H1 (cell line): ENCODE results near the gene MBNL3. TPM values are rescaled to one million over a fixed set of nuclear protein-coding genes. Genes with fewer than 3 reads are reported as not detected.

Experiments used
- CTCF ChIA-PET: fragments of 300-600 bp; sonication (Branson Sonifier 250); formaldehyde crosslinking; loops from one replicate; lab custom pipeline; 2021; ENCODE audit not compliant: partially characterized antibody; lab: Charles Lee
- POLR2A ChIA-PET: fragments of 300-600 bp; sonication (Branson Sonifier 250); formaldehyde crosslinking; loops from one replicate; lab custom pipeline; 2021; ENCODE audit warnings: inconsistent platforms; ENCODE audit not compliant: partially characterized antibody; lab: Charles Lee
- DNase-seq, 2 experiments: peaks; one replicate each; pipeline versions ENCODE4 v3.0.0 to v3.0.0-alpha.2; 2010 to 2022; ENCODE audit warnings: low spot score in 2 of 2, low read depth in 1 of 2, mixed read lengths in 1 of 2
- FAIRE-seq: peaks from 2 replicates; lab custom pipeline; 2011; peaks lifted over from hg19 to GRCh38; lab: Jason Lieb, UNC
- H2AFZ ChIP-seq: 2 replicates; pipeline ENCODE4 v1.8.1; 2012; ENCODE audit warnings: low read length, inconsistent platforms
- H2AK5ac ChIP-seq: 2 replicates; pipeline ENCODE4 v1.6.1; 2013; ENCODE audit warnings: low read depth, low read length
- H2BK120ac ChIP-seq: replicated peaks from 2 replicates; pipeline ENCODE3; 2013; ENCODE audit warnings: low read depth, low read length, inconsistent platforms
- H2BK12ac ChIP-seq: 2 replicates; pipeline ENCODE4 v1.6.1; 2013; ENCODE audit warnings: low read depth, low read length
- H2BK15ac ChIP-seq: 2 replicates; pipeline ENCODE4 v1.6.1; 2013; ENCODE audit warnings: low read length
- H2BK20ac ChIP-seq: 2 replicates; pipeline ENCODE4 v1.6.1; 2013; ENCODE audit warnings: low read length
- H2BK5ac ChIP-seq: 2 replicates; pipeline ENCODE4 v1.6.1; 2013; ENCODE audit warnings: low read depth, low read length
- H3K14ac ChIP-seq: 2 replicates; pipeline ENCODE4 v1.6.1; 2013; ENCODE audit warnings: inconsistent platforms; ENCODE audit not compliant: insufficient read length
- H3K18ac ChIP-seq: 2 replicates; pipeline ENCODE4 v1.6.1; 2013; ENCODE audit warnings: low read length; ENCODE audit errors: extremely low read depth
- H3K23ac ChIP-seq: 2 replicates; pipeline ENCODE4 v1.6.1; 2013; ENCODE audit warnings: inconsistent platforms; ENCODE audit not compliant: insufficient read length
- H3K23me2 ChIP-seq: 2 replicates; pipeline ENCODE4 v1.6.1; 2013; ENCODE audit warnings: low read depth, low read length
- H3K27ac ChIP-seq: 2 replicates; pipeline ENCODE4 v1.6.1; 2011; ENCODE audit warnings: low read depth, low read length, inconsistent platforms
- H3K27me3 ChIP-seq, 4 experiments: replicated peaks in 1 of 4; 1 replicate in 1 of 4; 2 replicates in 3 of 4; pipeline versions ENCODE4 v1.6.1 to v1.8.1; 2011 to 2013; ENCODE audit warnings: low read length in 3 of 4, mild to moderate bottlenecking in 3 of 4, inconsistent platforms in 2 of 4, mixed read lengths in 2 of 4, moderate library complexity in 1 of 4; ENCODE audit not compliant: control insufficient read depth in 3 of 4, insufficient read depth in 3 of 4; ENCODE audit errors: extremely low read depth in 1 of 4
- H3K36me3 ChIP-seq, 4 experiments: 2 replicates each; pipeline versions ENCODE4 v1.6.1 to v1.8.1; 2011 to 2013; ENCODE audit warnings: mild to moderate bottlenecking in 4 of 4, low read length in 3 of 4, moderate library complexity in 2 of 4, control low read depth in 1 of 4, inconsistent platforms in 1 of 4; ENCODE audit not compliant: insufficient read depth in 4 of 4, control insufficient read depth in 2 of 4
- H3K4ac ChIP-seq: replicated peaks from 2 replicates; pipeline ENCODE3; 2013; ENCODE audit warnings: low read length, low read depth, mixed read lengths, inconsistent platforms; ENCODE audit not compliant: insufficient read length
- H3K4me1 ChIP-seq, 4 experiments: replicated peaks in 1 of 4; 1 replicate in 1 of 4; 2 replicates in 3 of 4; pipeline versions ENCODE4 v1.6.1 to v1.8.1; 2011 to 2013; ENCODE audit warnings: low read length in 3 of 4, inconsistent platforms in 2 of 4, mixed read lengths in 1 of 4; ENCODE audit not compliant: insufficient read depth in 4 of 4, control insufficient read depth in 3 of 4
- H3K4me2 ChIP-seq, 2 experiments: 2 replicates each; pipeline versions ENCODE4 v1.6.1 to v1.8.1; 2011 to 2013; ENCODE audit warnings: low read depth in 2 of 2, low read length in 2 of 2, control low read depth in 1 of 2, inconsistent platforms in 1 of 2, mild to moderate bottlenecking in 1 of 2; ENCODE audit not compliant: insufficient read depth in 1 of 2
- H3K4me3 ChIP-seq, 4 experiments: fragments of 200-600, 300-600 bp in 1 of 4; sonication (generic), shearing (Covaris generic), sonication (Bioruptor Twin) in 1 of 4; 2 replicates each; pipeline versions ENCODE4 v1.5.1 to v1.8.1; 2011 to 2016; ENCODE audit warnings: low read length in 4 of 4, low read depth in 3 of 4, control low read depth in 2 of 4, inconsistent platforms in 2 of 4, mild to moderate bottlenecking in 2 of 4, mixed read lengths in 1 of 4, moderate library complexity in 1 of 4; ENCODE audit not compliant: insufficient read depth in 2 of 4; ENCODE audit errors: extremely low read depth in 1 of 4
- H3K56ac ChIP-seq: replicated peaks from 2 replicates; pipeline ENCODE3; 2013; ENCODE audit warnings: low read depth, mild to moderate bottlenecking, mixed read lengths, low read length, inconsistent platforms; ENCODE audit not compliant: insufficient read length
- H3K79me1 ChIP-seq: 2 replicates; pipeline ENCODE4 v1.6.1; 2013; ENCODE audit warnings: low read depth, low read length, control low read depth
- H3K79me2 ChIP-seq, 2 experiments: 2 replicates each; pipeline versions ENCODE4 v1.6.1 to v1.8.1; 2012 to 2013; ENCODE audit warnings: low read length in 2 of 2, mild to moderate bottlenecking in 2 of 2, inconsistent platforms in 1 of 2; ENCODE audit not compliant: insufficient read depth in 2 of 2, control insufficient read depth in 1 of 2
- H3K9ac ChIP-seq, 4 experiments: replicated peaks in 1 of 4; 1 replicate in 1 of 4; 2 replicates in 3 of 4; pipeline versions ENCODE4 v1.6.1 to v1.8.1; 2011 to 2013; ENCODE audit warnings: low read depth in 3 of 4, low read length in 3 of 4, control low read depth in 2 of 4, mild to moderate bottlenecking in 2 of 4, moderate library complexity in 2 of 4, inconsistent platforms in 1 of 4; ENCODE audit errors: extremely low read depth in 1 of 4
- H3K9me3 ChIP-seq, 2 experiments: 2 replicates each; pipeline versions ENCODE4 v1.6.1 to v1.8.1; 2012 to 2013; ENCODE audit warnings: mild to moderate bottlenecking in 2 of 2, moderate library complexity in 2 of 2, control low read depth in 1 of 2, inconsistent platforms in 1 of 2, low read depth in 1 of 2, low read length in 1 of 2, mixed read lengths in 1 of 2; ENCODE audit not compliant: insufficient read depth in 2 of 2
- H4K20me1 ChIP-seq, 2 experiments: replicated peaks in 1 of 2; 2 replicates each; pipeline versions ENCODE3 to v1.8.1; 2011 to 2013; ENCODE audit warnings: inconsistent platforms in 2 of 2, low read length in 2 of 2, mild to moderate bottlenecking in 1 of 2; ENCODE audit not compliant: insufficient read depth in 2 of 2, control insufficient read depth in 1 of 2
- H4K5ac ChIP-seq: 2 replicates; pipeline ENCODE4 v1.6.1; 2013; ENCODE audit warnings: low read length, low read depth, mixed read lengths, inconsistent platforms; ENCODE audit not compliant: insufficient read length
- H4K8ac ChIP-seq: 2 replicates; pipeline ENCODE4 v1.8.0; 2013; ENCODE audit warnings: mild to moderate bottlenecking, moderate library complexity, low read length, inconsistent platforms; ENCODE audit not compliant: insufficient read depth; ENCODE audit errors: extremely low read depth
- H4K91ac ChIP-seq: replicated peaks from 2 replicates; pipeline ENCODE3; 2013; ENCODE audit warnings: low read length, mixed read lengths, inconsistent platforms; ENCODE audit not compliant: insufficient read length
- ASH2L ChIP-seq: fragments of 200-600, 300-600 bp; sonication (generic); IDR thresholded peaks from one replicate; pipeline ENCODE4 v1.7.1; 2017; ENCODE audit warnings: low read length
- CHD2 ChIP-seq: IDR thresholded peaks from 2 replicates; pipeline ENCODE4 v1.6.1; 2012; ENCODE audit warnings: low read length, improper control_type of control experiment
- CREB1 ChIP-seq: IDR thresholded peaks from 2 replicates; pipeline ENCODE4 v1.6.1; 2012; ENCODE audit warnings: inconsistent platforms
- FOSL1 ChIP-seq: IDR thresholded peaks from 2 replicates; pipeline ENCODE4 v1.6.1; 2011; ENCODE audit warnings: mild to moderate bottlenecking, low read depth, low read length, moderate library complexity; ENCODE audit not compliant: insufficient read depth
- GABPA ChIP-seq: IDR thresholded peaks from 2 replicates; pipeline ENCODE4 v1.6.1; 2011; ENCODE audit warnings: mild to moderate bottlenecking, low read length, moderate library complexity, borderline replicate concordance; ENCODE audit not compliant: insufficient read depth
- HDAC2 ChIP-seq, 2 experiments: fragments of 300-600 bp in 1 of 2; sonication (generic) in 1 of 2; IDR thresholded peaks; 2 replicates each; pipeline ENCODE4 v1.6.1; 2011 to 2012; ENCODE audit warnings: low read depth in 2 of 2, low read length in 2 of 2, mild to moderate bottlenecking in 2 of 2, moderate library complexity in 2 of 2, borderline replicate concordance in 1 of 2, inconsistent platforms in 1 of 2
- NANOG ChIP-seq: IDR thresholded peaks from 2 replicates; pipeline ENCODE4 v1.6.1; 2011; ENCODE audit warnings: low read length, low read depth, mild to moderate bottlenecking, inconsistent platforms; ENCODE audit not compliant: insufficient read depth, poor library complexity, severe bottlenecking
- RFX5 ChIP-seq: IDR thresholded peaks from 2 replicates; pipeline ENCODE4 v1.6.1; 2011; ENCODE audit warnings: low read depth, low read length, improper control_type of control experiment, borderline replicate concordance
- SIRT6 ChIP-seq: IDR thresholded peaks from one replicate; pipeline ENCODE4 v1.7.1; 2012; ENCODE audit warnings: low read length, inconsistent platforms
- SP4 ChIP-seq: IDR thresholded peaks from 2 replicates; pipeline ENCODE4 v1.6.1; 2012; ENCODE audit warnings: low read length, inconsistent platforms
- TBP ChIP-seq: IDR thresholded peaks from 2 replicates; pipeline ENCODE4 v1.6.1; 2011; ENCODE audit warnings: low read depth, low read length, improper control_type of control experiment
- TCF12 ChIP-seq: IDR thresholded peaks from 2 replicates; pipeline ENCODE4 v1.6.1; 2011; ENCODE audit warnings: low read depth, mild to moderate bottlenecking, low read length
- YY1 ChIP-seq: IDR thresholded peaks from 2 replicates; pipeline ENCODE4 v1.6.1; 2011; ENCODE audit warnings: low read depth, mild to moderate bottlenecking, low read length
- WGBS, 2 experiments: shearing (Covaris generic) in 1 of 2; methylation state at CpG; one replicate each; pipeline versions ENCODE4 v1.1.6 to v1.1.7; 2013 to 2015; ENCODE audit warnings: low lambda C conversion rate in 2 of 2, mixed read lengths in 2 of 2, inconsistent platforms in 1 of 2, low coverage in 1 of 2, missing lambda C conversion rate in 1 of 2; ENCODE audit not compliant: insufficient replicate concordance in 2 of 2, insufficient coverage in 1 of 2, insufficient read length in 1 of 2; ENCODE audit errors: extremely low coverage in 1 of 2, missing lambda C conversion rate in 1 of 2; 5-methylcytosine and 5-hydroxymethylcytosine counted together
- polyA plus RNA-seq, 7 experiments: library from polyadenylated mRNA; depleted of rRNA in 3 of 7; stranded (reverse) in 5 of 7; unstranded in 2 of 7; fragments of >200 nt in 5 of 7; fragments of 200-250 nt in 2 of 7; gene quantifications; 1 replicate in 5 of 7; 2 replicates in 1 of 7; 4 replicates in 1 of 7; pipeline versions ENCODE4 v1.2.1 to v1.2.3, GENCODE V29; 2011 to 2013; ENCODE audit warnings: missing spikeins in 2 of 7, mixed read lengths in 2 of 7
- total RNA-seq: library from RNA; stranded (reverse); fragmentation: NEBNext Ultra II Directional; extraction: Animal tissue kit (Norgen Biotek cat#: 25700); gene quantifications from 2 replicates; pipeline ENCODE4 v1.2.1, GENCODE V29; 2021
- TF ChIP-seq, protein P1 (sequence below): IDR thresholded peaks from 2 replicates; pipeline ENCODE4 v1.6.1; 2012; ENCODE audit warnings: inconsistent platforms
- TF ChIP-seq, protein P2 (sequence below): IDR thresholded peaks from 2 replicates; pipeline ENCODE4 v1.6.1; 2011; ENCODE audit warnings: low read length, improper control_type of control experiment

The MBNL3 gene
- total and polyA plus RNA-seq, 2 of the 8 experiments (the other 6 are each of a cell fraction or from before 2014, with no cell fraction given), result 3.5 to 4.3 TPM

DNA sequence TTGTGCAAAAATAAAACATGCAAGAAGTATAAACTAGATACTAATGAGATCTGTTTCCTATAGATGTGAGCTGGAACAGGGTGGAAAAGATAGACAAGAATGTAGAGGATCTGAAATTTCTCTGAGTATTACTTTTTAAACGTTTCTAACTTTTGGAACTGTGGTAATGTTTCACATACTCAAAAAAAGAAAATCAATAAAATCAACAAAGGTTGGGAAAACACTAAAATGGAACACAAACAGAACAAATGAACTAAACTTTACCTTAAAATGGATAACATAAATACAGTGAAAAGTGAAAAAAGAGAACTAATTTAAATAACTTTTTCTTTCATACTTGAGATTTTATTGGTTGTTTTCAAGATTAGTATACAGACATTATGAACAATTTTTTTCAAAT is 32.0 kb upstream of the MBNL3 start:
- no peak overlapping the region for H4K8ac ChIP-seq
- H2BK120ac ChIP-seq, result no peak overlapping the region
- H2AFZ ChIP-seq, result no peak overlapping the region
- no peak overlapping the region for H4K91ac ChIP-seq
- WGBS, 2 experiments, result 86% methylated on average over 1 of the region's 1 CpG; no CpG with 5 or more reads in 1 of the 2 experiments
- H3K18ac ChIP-seq, result no peak overlapping the region
- H2AK5ac ChIP-seq, result no peak overlapping the region
- H4K5ac ChIP-seq, result no peak overlapping the region
- H4K20me1 ChIP-seq, result no peaks in the 10 kb centered on the region
- no peak for DNase-seq
- FAIRE-seq, result no peak
- H3K14ac ChIP-seq, result no peak overlapping the region
- H3K79me2 ChIP-seq, result no peaks in the 10 kb centered on the region
- H3K23me2 ChIP-seq, result no peaks in the 10 kb centered on the region
- no peak overlapping the region for H3K4ac ChIP-seq
- no peaks in the 10 kb centered on the region for H3K27me3 ChIP-seq
- no peak overlapping the region for H3K4me3 ChIP-seq
- H3K9me3 ChIP-seq, result no peaks in the 10 kb centered on the region
- H3K4me2 ChIP-seq, result no peak overlapping the region
- H2BK15ac ChIP-seq, result no peak overlapping the region
- H3K36me3 ChIP-seq, result no peaks in the 10 kb centered on the region
- ChIA-PET CTCF (no interaction called here), POLR2A (no interaction called here)
- H3K9ac ChIP-seq, result no peak overlapping the region
- H3K79me1 ChIP-seq, result no peaks in the 10 kb centered on the region
- H3K56ac ChIP-seq, result no peak overlapping the region
- no peak overlapping the region for H2BK20ac ChIP-seq
- H2BK5ac ChIP-seq, result no peak overlapping the region
- H3K23ac ChIP-seq, result no peak overlapping the region
- H3K4me1 ChIP-seq, result no peaks in the 10 kb centered on the region
- H3K27ac ChIP-seq, result no peak overlapping the region
- no peak overlapping the region for H2BK12ac ChIP-seq
- TF ChIP-seq TBP (no peak), YY1 (no peak), RFX5 (no peak), GABPA (no peak), SIRT6 (no peak), SP4 (no peak), TCF12 (no peak), HDAC2 (IDR thresholded peaks at IDR 0.05; ENCODE audit: borderline replicate concordance in 1 of 2, low read depth in 2 of 2, low read length in 2 of 2) (no peak), NANOG (no peak), CREB1 (no peak), ASH2L (no peak), FOSL1 (no peak), CHD2 (no peak)
- TF ChIP-seq, protein P1, sequence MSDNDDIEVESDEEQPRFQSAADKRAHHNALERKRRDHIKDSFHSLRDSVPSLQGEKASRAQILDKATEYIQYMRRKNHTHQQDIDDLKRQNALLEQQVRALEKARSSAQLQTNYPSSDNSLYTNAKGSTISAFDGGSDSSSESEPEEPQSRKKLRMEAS, result no peak
- TF ChIP-seq, protein P2, sequence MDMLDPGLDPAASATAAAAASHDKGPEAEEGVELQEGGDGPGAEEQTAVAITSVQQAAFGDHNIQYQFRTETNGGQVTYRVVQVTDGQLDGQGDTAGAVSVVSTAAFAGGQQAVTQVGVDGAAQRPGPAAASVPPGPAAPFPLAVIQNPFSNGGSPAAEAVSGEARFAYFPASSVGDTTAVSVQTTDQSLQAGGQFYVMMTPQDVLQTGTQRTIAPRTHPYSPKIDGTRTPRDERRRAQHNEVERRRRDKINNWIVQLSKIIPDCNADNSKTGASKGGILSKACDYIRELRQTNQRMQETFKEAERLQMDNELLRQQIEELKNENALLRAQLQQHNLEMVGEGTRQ, result no peak
